CD4-positive, alpha-beta T cell treated with Interleukin-6 at 100 ng/mL for 8 hours (primary cell): ENCODE data around the gene ST3GAL4.
"Not testable (repeated sequence)": the region's sequence is repeated elsewhere in the genome, so short reads cannot be mapped to it uniquely, and the experiment has no call there.

Source experiments
- DNase-seq: peaks from one replicate; pipeline ENCODE4 v3.0.0-alpha.2; 2020; ENCODE audit warnings: mixed read lengths, low spot score

The ST3GAL4 gene

GRCh38 chr11:126390272-126390867 lies 34.9 kb downstream of the ST3GAL4 start:
- no peak for DNase-seq

GRCh38 chr11:126391286-126391954 lies 35.9 kb downstream of the ST3GAL4 start:
- DNase-seq, result no peak

GRCh38 chr11:126391970-126392632 lies 36.6 kb downstream of the ST3GAL4 start:
- no peak for DNase-seq

GRCh38 chr11:126392633-126393013 lies 37.1 kb downstream of the ST3GAL4 start:
- no peak for DNase-seq

- no peak for DNase-seq
Measured at GRCh38 chr11:126393143-126393542, 37.7 kb downstream of the ST3GAL4 start.

- DNase-seq, result no peak
Measured at GRCh38 chr11:126394036-126394435, 38.5 kb downstream of the ST3GAL4 start.

- DNase-seq, result not testable (repeated sequence)
Measured at GRCh38 chr11:126394634-126395072, 39.2 kb downstream of the ST3GAL4 start.

GRCh38 chr11:126395784-126396183 lies 40.3 kb downstream of the ST3GAL4 start:
- not testable (repeated sequence) for DNase-seq

- not testable (repeated sequence) for DNase-seq
Measured at GRCh38 chr11:126396266-126396665, 40.8 kb downstream of the ST3GAL4 start.

- no peak for DNase-seq
Measured at GRCh38 chr11:126396965-126397364, 41.5 kb downstream of the ST3GAL4 start.

GRCh38 chr11:126398296-126398695 lies 42.8 kb downstream of the ST3GAL4 start:
- no peak for DNase-seq

- DNase-seq, result no peak
Measured at GRCh38 chr11:126398721-126399120, 43.2 kb downstream of the ST3GAL4 start.

GRCh38 chr11:126400019-126400418 lies 44.5 kb downstream of the ST3GAL4 start:
- no peak for DNase-seq

- no peak for DNase-seq
Measured at GRCh38 chr11:126400479-126400878, 45.0 kb downstream of the ST3GAL4 start.

GRCh38 chr11:126403022-126403581 lies 47.6 kb downstream of the ST3GAL4 start:
- no peak for DNase-seq

GRCh38 chr11:126403658-126404057 lies 48.2 kb downstream of the ST3GAL4 start:
- no peak for DNase-seq

GRCh38 chr11:126404367-126404766 lies 48.9 kb downstream of the ST3GAL4 start:
- no peak for DNase-seq

- DNase-seq, result no peak
Measured at GRCh38 chr11:126405374-126405773, 49.9 kb downstream of the ST3GAL4 start.

- DNase-seq, result no peak
Measured at GRCh38 chr11:126405906-126406305, 50.4 kb downstream of the ST3GAL4 start.

- no peak for DNase-seq
Measured at GRCh38 chr11:126406368-126406767, 50.9 kb downstream of the ST3GAL4 start.

- no peak for DNase-seq
Measured at GRCh38 chr11:126407101-126407521, 51.6 kb downstream of the ST3GAL4 start.

GRCh38 chr11:126407682-126408288 lies 52.3 kb downstream of the ST3GAL4 start:
- DNase-seq, result no peak
